ENCODE results near the gene SLC25A13.
"Not testable (repeated sequence)": the region's sequence is repeated elsewhere in the genome, so short reads cannot be mapped to it uniquely, and the experiment has no call there.

The SLC25A13 gene

DNA sequence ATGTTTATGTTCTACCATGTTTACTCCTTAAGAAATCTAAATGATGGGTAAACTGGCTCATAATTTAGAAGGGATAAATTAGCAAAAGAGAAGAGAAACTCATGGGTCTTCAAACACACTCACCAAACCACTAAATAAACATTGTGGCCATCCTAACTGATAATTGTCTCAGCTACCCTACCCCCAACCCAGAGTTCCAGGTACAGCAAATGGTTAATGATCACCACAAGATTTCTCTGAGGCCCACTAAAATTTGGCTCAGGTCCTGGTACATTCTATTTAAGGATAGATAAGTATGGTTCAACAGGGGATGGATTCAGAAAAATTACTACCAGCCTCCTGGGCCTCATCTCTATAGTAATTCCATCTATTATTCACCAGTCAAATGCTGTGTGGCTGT is 21.4 kb downstream of the SLC25A13 start:
- in situ Hi-C loops (cut with MboI; ENCODE audit: low sequenced_read_pairs), result no loop called here

DNA sequence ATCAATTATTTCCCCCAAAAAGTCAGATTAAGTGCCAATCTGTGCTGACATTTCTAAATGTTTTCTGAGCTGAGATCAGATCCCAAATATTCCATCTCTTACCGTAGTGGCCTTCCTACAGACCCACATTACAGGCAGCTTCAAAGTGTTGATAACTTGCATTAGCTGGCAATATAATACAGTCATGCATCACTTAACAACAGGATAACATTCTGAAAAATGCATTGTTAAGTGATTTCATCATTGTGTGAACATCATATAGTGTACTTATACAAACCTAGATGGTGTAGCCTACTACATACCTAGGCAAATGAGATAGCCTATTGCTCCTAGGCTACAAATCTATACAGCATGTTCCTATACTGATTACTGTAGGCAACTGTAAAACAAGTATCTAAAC is 22.4 kb downstream of the SLC25A13 start:
- in situ Hi-C loops (cut with MboI; ENCODE audit: low sequenced_read_pairs), result no loop called here

DNA sequence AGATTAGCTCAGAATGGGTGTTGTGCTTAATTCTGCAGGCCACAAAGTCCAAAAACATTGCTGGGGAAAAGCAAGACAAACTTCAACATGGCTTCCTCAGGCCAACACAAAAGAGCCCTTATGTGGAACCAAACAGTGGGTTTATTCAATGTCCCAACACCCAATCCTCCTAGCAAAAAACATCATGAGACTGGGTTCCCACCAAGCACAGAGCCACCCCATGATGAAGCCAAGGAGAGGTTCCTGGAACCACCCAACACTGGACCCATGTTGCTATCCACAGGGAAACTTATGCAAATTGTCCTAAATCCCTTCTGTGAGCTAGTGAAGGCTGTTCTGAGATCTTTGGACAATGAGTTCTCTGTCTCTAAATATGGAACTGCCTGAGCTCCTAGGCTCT is 24.0 kb downstream of the SLC25A13 start:
- in situ Hi-C loops (cut with MboI; ENCODE audit: low sequenced_read_pairs), result no loop called here

DNA sequence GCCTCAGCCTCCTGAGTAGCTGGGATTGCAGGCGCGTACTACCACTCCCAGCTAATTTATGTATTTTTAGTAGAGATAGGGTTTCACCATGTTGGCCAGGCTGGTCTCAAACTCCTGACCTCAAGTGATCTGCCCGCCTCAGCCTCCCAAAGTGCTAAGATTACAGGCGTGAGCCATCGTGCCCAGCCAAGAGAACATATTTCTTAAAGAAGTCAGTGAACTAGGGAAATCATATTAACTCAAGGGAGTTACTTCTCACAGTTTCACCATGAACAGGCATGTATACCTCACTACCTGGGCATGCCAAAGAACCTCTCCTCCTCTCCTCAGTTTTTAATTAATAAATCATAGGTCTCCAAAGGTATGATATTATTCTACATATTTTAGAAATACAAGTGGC is 24.5 kb downstream of the SLC25A13 start:
- in situ Hi-C loops (cut with MboI; ENCODE audit: low sequenced_read_pairs), result not testable (repeated sequence)

DNA sequence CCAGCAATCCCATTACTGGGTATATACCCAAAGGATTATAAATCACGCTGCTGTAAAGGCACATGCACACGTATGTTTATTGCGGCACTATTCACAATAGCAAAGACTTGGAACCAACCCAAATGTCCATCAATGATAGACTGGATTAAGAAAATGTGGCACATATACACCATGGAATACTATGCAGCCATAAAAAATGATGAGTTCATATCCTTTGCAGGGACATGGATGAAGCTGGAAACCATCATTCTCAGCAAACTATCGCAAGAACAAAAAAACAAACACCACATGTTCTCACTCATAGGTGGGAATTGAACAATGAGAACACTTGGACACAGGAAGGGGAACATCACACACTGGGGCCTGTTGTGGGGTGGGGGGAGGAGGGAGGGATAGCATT is 28.0 kb downstream of the SLC25A13 start:
- in situ Hi-C loops (cut with MboI; ENCODE audit: low sequenced_read_pairs), result not testable (repeated sequence)

- in situ Hi-C loops (cut with MboI; ENCODE audit: low sequenced_read_pairs), result no loop called here
Observed at GRCh38 chr7:96287559-96287958, 34.3 kb downstream of the SLC25A13 start.

- in situ Hi-C loops (cut with MboI; ENCODE audit: low sequenced_read_pairs), result no loop called here
Observed at GRCh38 chr7:96287132-96287531, 34.8 kb downstream of the SLC25A13 start.

- in situ Hi-C loops (cut with MboI; ENCODE audit: low sequenced_read_pairs), result no loop called here
Observed at GRCh38 chr7:96285579-96285978, 36.3 kb downstream of the SLC25A13 start.

DNA sequence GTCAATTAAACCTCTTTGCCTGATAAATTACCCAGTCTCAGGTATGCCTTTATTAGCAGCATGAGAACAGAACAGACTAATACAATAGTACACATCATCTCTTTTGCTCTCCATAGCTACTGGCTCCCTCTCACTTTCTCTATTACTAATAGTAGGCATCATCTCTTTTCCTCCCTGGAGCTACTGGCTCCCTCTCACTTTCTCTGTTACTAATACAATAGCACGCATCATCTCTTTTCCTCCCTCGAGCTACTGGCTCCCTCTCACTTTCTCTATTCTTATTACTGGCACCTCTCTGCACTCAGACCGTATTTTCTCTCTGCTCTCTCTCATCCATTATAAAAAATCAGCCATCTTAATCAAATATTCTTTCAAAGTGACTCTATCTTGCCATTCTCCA is 37.1 kb downstream of the SLC25A13 start:
- in situ Hi-C loops (cut with MboI; ENCODE audit: low sequenced_read_pairs), result no loop called here

DNA sequence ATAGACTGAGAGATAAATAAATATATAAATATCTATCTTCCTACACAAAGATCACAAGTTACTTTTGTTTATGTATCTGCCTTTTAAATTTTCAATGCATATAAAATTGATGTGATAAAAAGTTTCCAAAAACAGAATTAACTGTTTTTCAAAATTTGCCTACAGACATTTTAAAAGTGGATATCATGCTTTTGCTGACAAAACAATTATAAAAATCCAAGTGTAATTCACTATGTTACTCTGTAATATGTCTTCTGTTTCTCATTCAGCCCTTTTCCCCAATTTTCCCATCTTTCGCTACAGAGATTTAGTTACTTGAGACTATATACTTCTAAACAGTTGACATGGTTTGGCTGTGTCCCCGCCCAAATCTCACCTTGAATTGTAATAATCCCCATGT is 37.7 kb downstream of the SLC25A13 start:
- in situ Hi-C loops (cut with MboI; ENCODE audit: low sequenced_read_pairs), result no loop called here

GRCh38 chr7:96282835-96283234 is 39.1 kb downstream of the SLC25A13 start:
- in situ Hi-C loops (cut with MboI; ENCODE audit: low sequenced_read_pairs), result no loop called here

DNA sequence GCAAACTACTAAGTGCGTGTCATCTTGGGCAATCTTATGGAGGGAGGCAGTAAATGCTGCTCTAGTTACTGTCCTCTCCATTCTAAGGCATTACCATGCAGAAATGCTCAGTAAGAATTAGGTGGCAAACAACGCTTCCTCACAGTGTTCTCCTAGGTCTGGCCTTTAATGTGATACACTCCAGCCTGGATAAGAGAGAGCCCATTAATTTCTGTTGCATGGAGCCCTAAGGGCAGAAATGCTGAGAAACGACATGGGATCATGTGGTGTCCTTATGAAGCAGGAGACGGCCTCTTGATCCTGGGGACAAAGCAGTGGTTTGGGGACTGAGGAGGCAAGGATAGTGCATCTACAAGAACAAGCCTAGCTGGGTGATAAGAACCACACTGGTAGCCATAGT is 44.0 kb downstream of the SLC25A13 start:
- in situ Hi-C loops (cut with MboI; ENCODE audit: low sequenced_read_pairs), result no loop called here

DNA sequence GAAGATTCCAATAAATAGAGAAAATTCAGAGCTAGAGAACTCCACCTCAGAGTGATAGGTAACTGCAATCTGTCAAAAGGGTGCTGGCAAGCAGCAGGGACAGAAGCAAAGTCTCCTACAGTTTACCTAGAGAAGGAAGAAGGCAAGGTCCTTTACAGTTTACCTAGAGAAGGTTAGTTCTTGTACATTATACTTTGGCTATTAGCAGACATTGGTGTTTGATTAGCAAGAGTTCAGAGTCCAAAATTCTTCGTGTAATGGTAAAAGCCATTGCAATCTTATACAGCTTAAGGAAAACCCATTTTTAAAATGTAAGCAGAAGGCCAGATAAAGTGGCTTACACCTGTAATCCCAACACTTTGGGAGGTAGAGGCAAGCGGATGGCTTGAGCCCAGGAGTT is 45.9 kb downstream of the SLC25A13 start:
- in situ Hi-C loops (cut with MboI; ENCODE audit: low sequenced_read_pairs), result no loop called here

GRCh38 chr7:96273716-96274115 is 48.2 kb downstream of the SLC25A13 start:
- in situ Hi-C loops (cut with MboI; ENCODE audit: low sequenced_read_pairs), result no loop called here

- in situ Hi-C loops (cut with MboI; ENCODE audit: low sequenced_read_pairs), result no loop called here
Observed at GRCh38 chr7:96269246-96269994, 52.5 kb downstream of the SLC25A13 start.

DNA sequence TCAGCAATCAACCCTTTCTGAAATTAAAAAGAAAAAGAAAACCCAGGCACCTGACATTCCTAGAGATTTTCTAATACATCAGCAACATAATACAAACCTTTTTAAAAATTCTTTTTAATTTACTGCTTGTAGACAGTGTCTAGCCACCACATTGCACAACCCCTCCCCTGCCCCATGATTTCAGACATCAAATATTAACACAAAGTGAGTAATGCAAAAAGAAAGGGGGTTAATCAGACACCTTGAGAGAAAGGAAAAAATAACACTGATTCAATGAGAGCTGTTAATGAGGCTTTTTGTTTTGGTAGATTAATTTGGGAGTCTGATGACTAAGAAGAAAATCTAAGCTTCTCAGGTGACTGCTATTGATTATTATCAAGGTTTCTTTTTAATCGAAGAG is 55.3 kb downstream of the SLC25A13 start:
- in situ Hi-C loops (cut with MboI; ENCODE audit: low sequenced_read_pairs), result no loop called here

GRCh38 chr7:96266015-96266414 is 55.9 kb downstream of the SLC25A13 start:
- in situ Hi-C loops (cut with MboI; ENCODE audit: low sequenced_read_pairs), result no loop called here

DNA sequence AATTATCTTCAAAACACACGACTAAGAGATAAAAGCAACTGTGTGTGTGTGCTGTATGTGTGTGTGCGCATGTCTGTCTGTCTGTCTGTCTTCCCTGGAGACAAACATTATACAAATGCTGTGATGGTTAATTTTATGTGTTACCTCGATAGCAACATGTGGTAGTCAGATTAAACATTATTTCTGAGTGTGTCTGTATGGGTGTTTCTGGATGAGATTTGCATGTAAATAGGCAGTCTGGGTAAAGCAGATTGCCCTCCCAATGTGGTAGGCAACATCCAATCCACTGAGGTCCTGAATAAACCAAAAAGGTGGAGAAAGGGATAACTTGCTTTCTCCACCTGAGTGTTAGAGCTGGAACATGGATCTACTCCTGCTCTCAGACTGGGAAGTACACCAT is 67.9 kb downstream of the SLC25A13 start:
- in situ Hi-C loops (cut with MboI; ENCODE audit: low sequenced_read_pairs), result no loop called here

GRCh38 chr7:96253441-96253840 is 68.5 kb downstream of the SLC25A13 start:
- in situ Hi-C loops (cut with MboI; ENCODE audit: low sequenced_read_pairs), result no loop called here

DNA sequence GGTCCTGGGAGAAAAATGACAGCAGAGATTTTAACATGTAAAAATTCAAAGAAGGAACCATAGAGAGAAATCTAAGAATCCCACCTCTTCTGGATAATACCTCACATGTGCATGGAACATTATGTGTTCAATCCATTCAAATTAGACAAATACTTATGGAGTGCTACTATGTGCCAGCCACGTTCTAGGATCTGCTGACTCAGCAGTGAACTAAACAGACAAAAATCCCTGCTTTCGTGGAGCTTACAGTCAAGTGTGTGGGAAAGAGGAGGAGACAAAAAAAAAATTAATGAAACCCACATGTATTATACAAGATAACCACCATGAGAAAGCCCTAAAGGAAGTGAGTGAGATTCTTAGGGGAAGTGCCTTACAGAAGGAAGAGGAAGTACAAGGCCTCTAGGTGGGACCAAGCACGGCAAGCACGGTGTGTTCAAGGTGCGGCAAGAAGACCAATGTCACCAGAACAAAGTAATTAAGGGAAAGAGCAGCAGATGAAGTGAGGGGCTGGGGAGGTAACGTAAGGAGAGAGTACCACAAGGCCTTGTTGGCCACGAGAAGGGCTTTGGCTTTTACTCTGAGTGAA is 71.0 kb downstream of the SLC25A13 start:
- in situ Hi-C loops (cut with MboI; ENCODE audit: low sequenced_read_pairs), result no loop called here

GRCh38 chr7:96248405-96248804 is 73.5 kb downstream of the SLC25A13 start:
- in situ Hi-C loops (cut with MboI; ENCODE audit: low sequenced_read_pairs), result no loop called here

DNA sequence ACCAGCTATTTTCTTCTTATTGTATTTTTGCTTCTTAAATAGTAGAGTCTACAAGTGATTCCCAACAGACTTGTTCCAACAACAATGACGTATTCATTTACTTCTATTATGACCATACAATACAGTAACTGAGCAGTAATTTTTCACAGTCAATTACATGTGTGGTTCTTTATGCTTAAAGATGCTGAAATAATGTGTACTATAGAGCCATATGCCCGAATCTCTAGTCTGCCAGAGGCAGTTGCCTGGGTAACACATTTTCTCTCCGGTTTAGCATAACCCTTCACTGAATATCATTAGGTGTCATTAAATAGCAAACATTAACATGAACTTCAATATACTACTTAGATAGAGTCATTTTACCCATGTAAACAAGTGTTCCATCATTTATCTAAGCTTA is 75.0 kb downstream of the SLC25A13 start:
- in situ Hi-C loops (cut with MboI; ENCODE audit: low sequenced_read_pairs), result no loop called here

DNA sequence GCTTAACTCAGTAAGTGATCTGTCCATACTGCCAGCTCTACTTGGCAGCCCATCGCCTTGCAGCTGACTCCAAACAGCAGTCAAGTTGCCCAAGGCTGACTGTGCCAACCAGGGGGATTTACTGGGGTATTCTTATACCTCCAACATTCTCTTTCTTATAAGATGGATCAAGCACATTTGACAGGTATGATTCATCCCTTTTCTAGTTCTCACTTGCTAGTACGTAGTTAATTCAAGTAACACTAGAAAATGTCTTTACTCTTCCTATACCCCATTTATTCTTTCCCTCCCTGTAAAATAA is 77.0 kb downstream of the SLC25A13 start:
- in situ Hi-C loops (cut with MboI; ENCODE audit: low sequenced_read_pairs), result no loop called here

Measured in HL-60/S4 (cell line).